HepG2 (cell line): ENCODE data around the gene RHOT2. TPM values are rescaled to one million over a fixed set of nuclear protein-coding genes. Genes with fewer than 3 reads are reported as not detected.

Source experiments
- ATF2 ChIP-seq: sonication (generic); formaldehyde crosslinking; IDR thresholded peaks from 2 replicates; pipeline ENCODE4 v1.4.0; 2020; ENCODE audit warnings: missing genetic modification reagents
- FOXO1 ChIP-seq: sonication (generic); formaldehyde crosslinking; IDR thresholded peaks from 2 replicates; pipeline ENCODE4 v1.4.0; 2020; ENCODE audit warnings: missing genetic modification reagents
- HNRNPUL1 ChIP-seq: fragments of 200-400 bp; formaldehyde crosslinking; IDR thresholded peaks from 2 replicates; pipeline ENCODE4 v1.6.1; 2017; ENCODE audit warnings: low read depth, mild to moderate bottlenecking, low read length, moderate library complexity
- MAX ChIP-seq: IDR thresholded peaks from 2 replicates; pipeline ENCODE4 v1.6.1; 2012; ENCODE audit warnings: inconsistent platforms
- MEIS2 ChIP-seq: sonication (generic); formaldehyde crosslinking; IDR thresholded peaks from 2 replicates; pipeline ENCODE4 v1.9.0; 2021; ENCODE audit warnings: mild to moderate bottlenecking, missing genetic modification reagents
- MZF1 ChIP-seq: sonication (generic); formaldehyde crosslinking; IDR thresholded peaks from 2 replicates; pipeline ENCODE4 v1.8.1; 2023; ENCODE audit warnings: mild to moderate bottlenecking, missing genetic modification reagents, borderline replicate concordance
- NFATC3 ChIP-seq: sonication (generic); formaldehyde crosslinking; IDR thresholded peaks from 2 replicates; pipeline ENCODE4 v1.5.1; 2020; ENCODE audit warnings: mild to moderate bottlenecking, missing genetic modification reagents
- NFRKB ChIP-seq: fragments of 450-650 bp; IDR thresholded peaks from 2 replicates; pipeline ENCODE4 v1.6.1; 2017
- NR2F1 ChIP-seq, 2 experiments: fragments of 450-650 bp in 1 of 2; formaldehyde crosslinking in 1 of 2; IDR thresholded peaks; 2 replicates each; pipeline versions ENCODE4 v1.5.0 to v1.6.1; 2016 to 2020; ENCODE audit warnings: mild to moderate bottlenecking in 1 of 2, missing compliant biosample characterization in 1 of 2, missing genetic modification reagents in 1 of 2, moderate library complexity in 1 of 2
- RFX3 ChIP-seq: IDR thresholded peaks from 2 replicates; pipeline ENCODE4 v1.6.1; 2016; ENCODE audit warnings: missing biosample characterization, missing genetic modification reagents
- RFXAP ChIP-seq: sonication (generic); formaldehyde crosslinking; IDR thresholded peaks from 2 replicates; pipeline ENCODE4 v1.4.0; 2020; ENCODE audit warnings: missing genetic modification reagents, borderline replicate concordance
- RXRB ChIP-seq: IDR thresholded peaks from 2 replicates; pipeline ENCODE4 v1.6.1; 2016; ENCODE audit warnings: borderline replicate concordance, missing genetic modification reagents, missing compliant biosample characterization
- SIN3A ChIP-seq: IDR thresholded peaks from 2 replicates; pipeline ENCODE4 v1.6.1; 2011; ENCODE audit warnings: low read depth, mild to moderate bottlenecking, control low read depth, low read length, borderline replicate concordance
- ZFP62 ChIP-seq: sonication (generic); formaldehyde crosslinking; IDR thresholded peaks from 2 replicates; pipeline ENCODE4 v1.4.0; 2020; ENCODE audit warnings: missing genetic modification reagents
- ZNF407 ChIP-seq: sonication (generic); formaldehyde crosslinking; IDR thresholded peaks from one replicate; pipeline ENCODE4 v1.5.1; 2020; ENCODE audit warnings: mild to moderate bottlenecking, missing genetic modification reagents; ENCODE audit errors: not compliant biosample characterization
- ZNF446 ChIP-seq: sonication (generic); formaldehyde crosslinking; IDR thresholded peaks from 2 replicates; pipeline ENCODE4 v1.5.0; 2020; ENCODE audit warnings: mild to moderate bottlenecking, missing genetic modification reagents
- ZNF615 ChIP-seq: sonication (generic); formaldehyde crosslinking; IDR thresholded peaks from 2 replicates; pipeline ENCODE4 v1.5.0; 2020; ENCODE audit warnings: mild to moderate bottlenecking, missing genetic modification reagents, borderline replicate concordance
- ZNF619 ChIP-seq: sonication (generic); formaldehyde crosslinking; IDR thresholded peaks from 2 replicates; pipeline ENCODE4 v1.4.0; 2020; ENCODE audit warnings: mild to moderate bottlenecking, missing genetic modification reagents
- ZNF703 ChIP-seq: sonication (generic); formaldehyde crosslinking; IDR thresholded peaks from 2 replicates; pipeline ENCODE4 v1.5.1; 2020; ENCODE audit warnings: missing genetic modification reagents, mild to moderate bottlenecking, moderate library complexity, borderline replicate concordance
- polyA plus RNA-seq, 8 experiments: library from polyadenylated mRNA; depleted of rRNA in 3 of 8; stranded (reverse) in 7 of 8; unstranded in 1 of 8; fragments of >200 nt; fragmentation: Illumina TruSeq in 4 of 8; extraction: Trizol in 4 of 8; gene quantifications; 2 replicates each; pipeline versions ENCODE4 v1.2.1 to v1.2.3, GENCODE V29; 2011 to 2016; ENCODE audit warnings: low read depth in 4 of 8, missing spikeins in 1 of 8, mixed read lengths in 1 of 8; ENCODE audit not compliant: insufficient read depth in 1 of 8
- total RNA-seq, 5 experiments: library from RNA; depleted of rRNA; stranded (reverse); fragments of >200 nt; fragmentation: Illumina TruSeq; extraction: Trizol; gene quantifications; 2 replicates each; pipeline ENCODE4 v1.2.3, GENCODE V29; 2016; ENCODE audit warnings: low read depth in 1 of 5

The RHOT2 gene
- total and polyA plus RNA-seq, 2 of the 13 experiments (the other 11 are each of a cell fraction or from before 2014, with no cell fraction given), result 63.6 to 76.9 TPM

- TF ChIP-seq NFRKB (no peak), ZNF619 (CRISPR knock-in tag) (no peak), RXRB (CRISPR knock-in tag) (0 out of 2 replicates have a peak, but pooled peaks have one; percentile 28), ATF2 (peak; percentile 46; the same call in 1 of the 2 replicates), MAX (peak; percentile 96), ZFP62 (peak; percentile 45), ZNF615 (CRISPR knock-in tag) (peak; percentile 89; the same call in 1 of the 2 replicates), ZNF703 (peak; percentile 41; the same call in 1 of the 2 replicates), MZF1 (CRISPR knock-in tag) (no peak), RFXAP (CRISPR knock-in tag) (no peak; the same call in 1 of the 2 replicates), NFATC3 (CRISPR knock-in tag) (0 out of 2 replicates have a peak, but pooled peaks have one; percentile 78), RFX3 (CRISPR knock-in tag) (no peak), MEIS2 (CRISPR knock-in tag) (0 out of 2 replicates have a peak, but pooled peaks have one; percentile 33), SIN3A (peak; percentile 90; the same call in 1 of the 2 replicates), NR2F1 (CRISPR knock-in tag; IDR thresholded peaks at IDR 0.05) (0 out of 4 replicates have a peak, but pooled peaks of 1 of the 2 experiments have one; percentile 8), HNRNPUL1 (no peak), ZNF446 (CRISPR knock-in tag) (peak; percentile 86; the same call in 1 of the 2 replicates), ZNF407 (CRISPR knock-in tag) (no peak), FOXO1 (CRISPR knock-in tag) (peak; percentile 68; the same call in 1 of the 2 replicates)
Measured at GRCh38 chr16:636206-637080, 31.5 kb upstream of the RHOT2 start, which contains the start of gene METTL26 (continued).
